HCT116 (cell line): ENCODE measurements around the gene C9orf72. TPM values are rescaled to one million over a fixed set of nuclear protein-coding genes. Genes with fewer than 3 reads are reported as not detected.

Experiments
- ATAC-seq: fragments of 200-7000 bp; cut with Tn5 transposase; 2 replicates; pipeline ENCODE4 v1.9.1; 2020; ENCODE audit warnings: mild to moderate bottlenecking, moderate library complexity
- BruUV-seq: library from RNA; stranded (reverse); fragments of 400-500 nt; replicated peaks from 2 replicates; lab custom pipeline; 2021; lab: Mats Ljungman, UMichigan
- CTCF ChIA-PET: fragments of 300-600 bp; sonication (Branson Sonifier 250); formaldehyde crosslinking; loops from one replicate; lab custom pipeline; 2021; ENCODE audit warnings: antibody characterized with exemption; lab: Charles Lee
- POLR2A ChIA-PET: fragments of 300-600, 350-600 bp; sonication (Branson Sonifier 250); formaldehyde crosslinking; loops from one replicate; lab custom pipeline; 2021; ENCODE audit warnings: antibody characterized with exemption; lab: Charles Lee
- RAD21 ChIA-PET, 2 experiments: fragments of 300-600 bp; sonication (Branson Sonifier 250); formaldehyde crosslinking; loops; one replicate each; lab custom pipeline; 2023; ENCODE audit warnings: low total read pairs in 2 of 2; ENCODE audit not compliant: uncharacterized antibody in 2 of 2, unreplicated experiment in 2 of 2, low non-redundant PET in 1 of 2; lab: Charles Lee
- DNase-seq: peaks from one replicate; pipeline ENCODE4 v3.0.0-alpha.2; 2010; ENCODE audit warnings: low read depth, low spot score
- H2AFZ ChIP-seq: fragments of 200-600 bp; shearing (Covaris generic), sonication (generic); 2 replicates; pipeline ENCODE4 v1.6.1; 2017; ENCODE audit warnings: low read depth, mixed run types, mixed read lengths, antibody characterized with exemption, low read length; ENCODE audit not compliant: poor library complexity, severe bottlenecking
- H3K27ac ChIP-seq: 2 replicates; pipeline ENCODE4 v1.5.1; 2012; ENCODE audit warnings: low read depth, low read length
- H3K27me3 ChIP-seq: fragments of 200-600 bp; sonication (generic); 2 replicates; pipeline ENCODE4 v1.6.1; 2016; ENCODE audit warnings: mixed run types, low read length, mixed read lengths; ENCODE audit not compliant: insufficient read depth
- H3K36me3 ChIP-seq, 2 experiments: fragments of 200-500 bp in 1 of 2; fragments of 200-600 bp in 1 of 2; sonication (Bioruptor generic) in 1 of 2; sonication (generic) in 1 of 2; 2 replicates each; pipeline versions ENCODE4 v1.5.1 to v1.6.1; 2014 to 2016; ENCODE audit warnings: low read length in 2 of 2, inconsistent platforms in 1 of 2, mixed read lengths in 1 of 2, mixed run types in 1 of 2; ENCODE audit not compliant: insufficient read depth in 2 of 2, control insufficient read depth in 1 of 2
- H3K4me1 ChIP-seq, 2 experiments: fragments of 200-600 bp in 1 of 2; sonication (generic) in 1 of 2; 2 replicates each; pipeline versions ENCODE4 v1.5.1 to v1.6.1; 2012 to 2017; ENCODE audit warnings: low read length in 2 of 2, inconsistent platforms in 1 of 2, mild to moderate bottlenecking in 1 of 2, mixed read lengths in 1 of 2, mixed run types in 1 of 2, moderate library complexity in 1 of 2; ENCODE audit not compliant: insufficient read depth in 2 of 2, control insufficient read depth in 1 of 2
- H3K4me2 ChIP-seq: fragments of 200-600 bp; sonication (generic); 2 replicates; pipeline ENCODE4 v1.6.1; 2017; ENCODE audit warnings: mixed run types, low read length, mixed read lengths
- H3K4me3 ChIP-seq, 2 experiments: fragments of 200-600 bp in 1 of 2; sonication (generic) in 1 of 2; replicated peaks in 1 of 2; 2 replicates each; pipeline ENCODE4 v1.5.1; 2011 to 2016; ENCODE audit warnings: low read length in 2 of 2, control low read depth in 1 of 2, low read depth in 1 of 2, mild to moderate bottlenecking in 1 of 2, mixed read lengths in 1 of 2, mixed run types in 1 of 2
- H3K79me2 ChIP-seq: fragments of 200-600 bp; sonication (generic); 2 replicates; pipeline ENCODE4 v1.6.1; 2017; ENCODE audit warnings: mild to moderate bottlenecking, mixed run types, low read length, moderate library complexity, mixed read lengths; ENCODE audit not compliant: insufficient read depth
- H3K9ac ChIP-seq: fragments of 200-600 bp; sonication (generic); 2 replicates; pipeline ENCODE4 v1.6.1; 2016; ENCODE audit warnings: low read length, mixed read lengths
- H3K9me2 ChIP-seq: fragments of 200-600 bp; sonication (generic), shearing (Covaris generic); 2 replicates; pipeline ENCODE4 v1.6.1; 2017; ENCODE audit warnings: mixed run types, mild to moderate bottlenecking, moderate library complexity; ENCODE audit not compliant: insufficient read depth
- H3K9me3 ChIP-seq, 2 experiments: fragments of 200-500 bp in 1 of 2; fragments of 200-600 bp in 1 of 2; sonication (Bioruptor generic) in 1 of 2; sonication (generic) in 1 of 2; 2 replicates each; pipeline ENCODE4 v1.6.1; 2014 to 2017; ENCODE audit warnings: low read length in 2 of 2, mixed read lengths in 2 of 2, inconsistent platforms in 1 of 2, low read depth in 1 of 2, mild to moderate bottlenecking in 1 of 2, mixed run types in 1 of 2, moderate library complexity in 1 of 2; ENCODE audit not compliant: control insufficient read depth in 1 of 2, insufficient read depth in 1 of 2
- H4K20me1 ChIP-seq: fragments of 200-600 bp; sonication (generic), shearing (Covaris generic); 2 replicates; pipeline ENCODE4 v1.6.1; 2017; ENCODE audit warnings: mixed run types, mild to moderate bottlenecking, moderate library complexity; ENCODE audit not compliant: insufficient read depth
- ATF3 ChIP-seq: IDR thresholded peaks from 2 replicates; pipeline ENCODE4 v1.6.1; 2012
- CTCF ChIP-seq, 3 experiments: fragments of 200-600 bp in 1 of 3; sonication (generic) in 1 of 3; IDR thresholded peaks in 2 of 3; conservative IDR thresholded peaks in 1 of 3; 2 replicates each; pipeline ENCODE4 v1.5.1; 2012 to 2017; ENCODE audit warnings: low read depth in 2 of 3, low read length in 2 of 3, antibody characterized with exemption in 1 of 3, borderline replicate concordance in 1 of 3, control low read depth in 1 of 3, mild to moderate bottlenecking in 1 of 3, mixed read lengths in 1 of 3, mixed run types in 1 of 3, moderate library complexity in 1 of 3; ENCODE audit not compliant: insufficient read depth in 1 of 3
- EGR1 ChIP-seq: IDR thresholded peaks from 2 replicates; pipeline ENCODE4 v1.6.1; 2012; ENCODE audit warnings: low read depth
- ELF1 ChIP-seq: IDR thresholded peaks from 2 replicates; pipeline ENCODE4 v1.6.1; 2012; ENCODE audit warnings: low read depth, borderline replicate concordance
- EZH2 ChIP-seq: fragments of 200-600 bp; sonication (generic); IDR thresholded peaks from 2 replicates; pipeline ENCODE4 v1.6.1; 2017; ENCODE audit warnings: antibody characterized with exemption, mixed run types
- EZH2phosphoT487 ChIP-seq: fragments of 200-600 bp; IDR thresholded peaks from 2 replicates; pipeline ENCODE4 v1.6.1; 2018; ENCODE audit warnings: antibody characterized with exemption, borderline replicate concordance
- FOSL1 ChIP-seq: IDR thresholded peaks from 2 replicates; pipeline ENCODE4 v1.6.1; 2012; ENCODE audit warnings: low read depth
- JUND ChIP-seq: IDR thresholded peaks from 2 replicates; pipeline ENCODE4 v1.6.1; 2012
- POLR2AphosphoS5 ChIP-seq: IDR thresholded peaks from 2 replicates; pipeline ENCODE4 v1.6.1; 2011; ENCODE audit warnings: mild to moderate bottlenecking, low read depth, low read length, moderate library complexity
- RAD21 ChIP-seq: IDR thresholded peaks from 2 replicates; pipeline ENCODE4 v1.6.1; 2012; ENCODE audit warnings: low read depth, mild to moderate bottlenecking
- REST ChIP-seq: IDR thresholded peaks from 2 replicates; pipeline ENCODE4 v1.6.1; 2012; ENCODE audit warnings: low read depth
- SIN3A ChIP-seq: IDR thresholded peaks from 2 replicates; pipeline ENCODE4 v1.6.1; 2012; ENCODE audit warnings: low read depth
- SP1 ChIP-seq: IDR thresholded peaks from 2 replicates; pipeline ENCODE4 v1.6.1; 2012; ENCODE audit warnings: low read depth
- SRF ChIP-seq: IDR thresholded peaks from 2 replicates; pipeline ENCODE4 v1.6.1; 2012; ENCODE audit warnings: low read depth
- TCF7L2 ChIP-seq: IDR thresholded peaks from 2 replicates; pipeline ENCODE4 v1.7.0; 2011; ENCODE audit warnings: borderline replicate concordance, inconsistent platforms; ENCODE audit not compliant: insufficient read depth, insufficient read length; ENCODE audit errors: extremely low read depth
- ZFX ChIP-seq: fragments of 450-650 bp; IDR thresholded peaks from 2 replicates; pipeline ENCODE4 v1.6.1; 2017
- ZNF274 ChIP-seq: fragments of 200-500 bp; sonication (Bioruptor generic); IDR thresholded peaks from 2 replicates; pipeline ENCODE4 v1.6.1; 2014; ENCODE audit warnings: mild to moderate bottlenecking, low read depth, low read length, inconsistent platforms
- intact Hi-C: fragments of 100-400 bp; cut with micrococcal nuclease; formaldehyde crosslinking; loops from 2 replicates; pipeline ENCODE4 v1.10.0; 2022
- total RNA-seq: library from RNA; stranded (reverse); gene quantifications from one replicate; pipeline ENCODE4 v1.2.1, GENCODE V29; 2021; ENCODE audit not compliant: unreplicated experiment

The C9orf72 gene
- total RNA-seq, 1 experiment from 2014 or later: 12.0 TPM

- H2AFZ ChIP-seq: no peak overlapping the region
- H4K20me1 ChIP-seq: no peaks in the 10 kb centered on the region
- CTCF ChIA-PET: no interaction called here
- RAD21 ChIA-PET: no interaction called here
- no peak overlapping the region for H3K9ac ChIP-seq
- DNase-seq: no peak
- no peaks in the 10 kb centered on the region for H3K9me3 ChIP-seq
- BruUV-seq: no TSS peak
- no peaks in the 10 kb centered on the region for H3K4me1 ChIP-seq
- H3K27me3 ChIP-seq: peaks cover 5% of the 10 kb centered on the region; the same call in 1 of the 2 replicates
- POLR2A ChIA-PET: no interaction called here
- no peaks in the 10 kb centered on the region for H3K36me3 ChIP-seq
- no peaks in the 10 kb centered on the region for H3K79me2 ChIP-seq
- no peak overlapping the region for H3K4me2 ChIP-seq
- ATAC-seq: no peak
- intact Hi-C loops: no loop called here
- no peak overlapping the region for H3K27ac ChIP-seq
- TF ChIP-seq SP1: no peak
- no peak for TF ChIP-seq TCF7L2
- TF ChIP-seq ZNF274: no peak
- no peak for TF ChIP-seq ATF3
- TF ChIP-seq RAD21: no peak
- no peak for TF ChIP-seq EGR1
- TF ChIP-seq ELF1: no peak
- no peak for TF ChIP-seq EZH2
- TF ChIP-seq POLR2AphosphoS5: no peak
- TF ChIP-seq SRF: no peak
- TF ChIP-seq JUND: no peak
- no peak for TF ChIP-seq FOSL1
- no peak for TF ChIP-seq CTCF (IDR thresholded peaks at IDR 0.05 in 2 of 3, conservative IDR thresholded peaks at IDR 0.05 in 1 of 3; ENCODE audit: borderline replicate concordance in 1 of 3, insufficient read depth in 1 of 3, low read depth in 2 of 3, low read length in 2 of 3)
- TF ChIP-seq EZH2phosphoT487: no peak
- TF ChIP-seq REST: no peak
- no peak for TF ChIP-seq ZFX
- TF ChIP-seq SIN3A: no peak
- TF ChIP-seq, all 23 proteins: peak for 0
- Histone ChIP-seq H3K9me2 (no peaks in the 10 kb centered on the region), H3K4me3 (no peak overlapping the region)
Measured at GRCh38 chr9:27506981-27507380, 66.3 kb downstream of the C9orf72 start.
